ENCODE measurements around the gene ZBTB17.

- TF ChIP-seq KDM5A (IDR thresholded peaks at IDR 0.05) (no peak), POLR2A (IDR thresholded peaks at IDR 0.05; ENCODE audit: low read length) (no peak), MYC (IDR thresholded peaks at IDR 0.05; ENCODE audit: borderline replicate concordance, low read length) (no peak), CTCF (IDR thresholded peaks at IDR 0.05) (no peak), JUNB (IDR thresholded peaks at IDR 0.05) (no peak), EP300 (IDR thresholded peaks at IDR 0.05) (no peak), PBX3 (IDR thresholded peaks at IDR 0.05) (no peak), FOSL2 (IDR thresholded peaks at IDR 0.05) (no peak), FOSL2 (CRISPR knock-in tag; IDR thresholded peaks at IDR 0.05) (no peak), REST (IDR thresholded peaks at IDR 0.05) (no peak), PHF8 (IDR thresholded peaks at IDR 0.05; ENCODE audit: borderline replicate concordance, low read depth) (no peak), NR3C1 (IDR thresholded peaks at IDR 0.05) (no peak)
These were observed 44.4 kb upstream of the ZBTB17 start for GRCh38 chr1:16020325-16020724.
